ENCODE results near the gene TMBIM1. TPM values are rescaled to one million over a fixed set of nuclear protein-coding genes. Genes with fewer than 3 reads are reported as not detected.

Gene TMBIM1
- polyA plus RNA-seq, 1 of the 3 experiments (the other 2 are of a cell fraction): 7.8 TPM

GRCh38 chr2:218319813-218320365 is 27.6 kb upstream of the TMBIM1 start:
- Histone ChIP-seq H3K4me3 (ENCODE audit: low read depth in 2 of 2, low read length in 1 of 2) (no peak overlapping the region), H3K9ac (no peak overlapping the region), H3K36me3 (replicated peaks in 1 of 2; ENCODE audit: control insufficient read depth in 1 of 2, insufficient read depth in 2 of 2, low read length in 1 of 2) (no peaks in the 10 kb centered on the region), H3K27me3 (ENCODE audit: insufficient read depth) (no peaks in the 10 kb centered on the region), H2AFZ (ENCODE audit: low read depth) (no peak overlapping the region), H4K20me1 (ENCODE audit: insufficient read depth) (no peaks in the 10 kb centered on the region), H3K9me2 (no peaks in the 10 kb centered on the region), H3F3A (replicated peaks; ENCODE audit: insufficient read depth) (no peaks in the 10 kb centered on the region), H3K4me2 (no peak overlapping the region), H3K27ac (ENCODE audit: low read depth in 2 of 2, low read length in 1 of 2) (no peak overlapping the region), H3K9me3 (no peaks in the 10 kb centered on the region), H3K79me2 (ENCODE audit: insufficient read depth) (no peaks in the 10 kb centered on the region), H3K4me1 (ENCODE audit: control insufficient read depth in 1 of 2, insufficient read depth in 2 of 2, low read depth in 1 of 2, low read length in 1 of 2) (peaks cover 7 to 16% of the 10 kb centered on the region in 2 experiments; a peak in 2 of 4 replicates)
- WGBS (ENCODE audit: low lambda C conversion rate): 75% methylated on average over 6 of the region's 6 CpGs
- no peak for DNase-seq
- TF ChIP-seq RFX5 (IDR thresholded peaks at IDR 0.05; ENCODE audit: low read length) (no peak), REST (IDR thresholded peaks at IDR 0.05; ENCODE audit: low read depth, low read length) (no peak), TCF12 (IDR thresholded peaks at IDR 0.05) (no peak), MXI1 (IDR thresholded peaks at IDR 0.05; ENCODE audit: low read depth, low read length) (no peak), USF2 (IDR thresholded peaks at IDR 0.05; ENCODE audit: borderline replicate concordance, low read depth, low read length) (no peak)
- ChIA-PET CTCF (interaction anchor here (0.8 to 1.6 kb wide), 2 partner anchors 18 to 47 kb away, joined by 3 to 8 read pairs; no protein-coding TSS in a partner anchor), POLR2A (no interaction called here)

GRCh38 chr2:218318241-218318640 is 25.9 kb upstream of the TMBIM1 start:
- no peak overlapping the region for H3K27ac ChIP-seq (ENCODE audit: low read depth in 2 of 2, low read length in 1 of 2)
- H3K4me2 ChIP-seq: no peak overlapping the region
- no peak for TF ChIP-seq NFIC (IDR thresholded peaks at IDR 0.05; ENCODE audit: borderline replicate concordance)
- no peak for TF ChIP-seq EZH2phosphoT487 (IDR thresholded peaks at IDR 0.05; ENCODE audit: borderline replicate concordance, low read depth)
- no peak for TF ChIP-seq RXRA (IDR thresholded peaks at IDR 0.05; ENCODE audit: borderline replicate concordance, low read depth)
- no peak for TF ChIP-seq RAD21 (IDR thresholded peaks at IDR 0.05; ENCODE audit: low read length)
- TF ChIP-seq FOXM1 (IDR thresholded peaks at IDR 0.05; ENCODE audit: low read depth): no peak
- TF ChIP-seq JUND (IDR thresholded peaks at IDR 0.05): no peak
- no peak for TF ChIP-seq ZBTB33 (IDR thresholded peaks at IDR 0.05; ENCODE audit: borderline replicate concordance, low read depth)
- no peak for TF ChIP-seq RCOR1 (IDR thresholded peaks at IDR 0.05; ENCODE audit: low read length)
- TF ChIP-seq MXI1 (IDR thresholded peaks at IDR 0.05; ENCODE audit: low read depth, low read length): no peak
- no peak for TF ChIP-seq ELF1 (IDR thresholded peaks at IDR 0.05)
- no peak for TF ChIP-seq YY1 (IDR thresholded peaks at IDR 0.05; ENCODE audit: low read depth)
- TF ChIP-seq USF2 (IDR thresholded peaks at IDR 0.05; ENCODE audit: borderline replicate concordance, low read depth, low read length): no peak
- TF ChIP-seq PBX3 (IDR thresholded peaks at IDR 0.05): no peak
- TF ChIP-seq NRF1 (IDR thresholded peaks at IDR 0.05; ENCODE audit: low read depth, low read length): no peak
- TF ChIP-seq SIN3A (IDR thresholded peaks at IDR 0.05; ENCODE audit: borderline replicate concordance, low read depth, low read length): no peak
- no peak for TF ChIP-seq TAF1 (IDR thresholded peaks at IDR 0.05; ENCODE audit: borderline replicate concordance, low read depth, low read length)
- TF ChIP-seq FOXJ3 (CRISPR knock-in tag; IDR thresholded peaks at IDR 0.05): no peak
- no peak for TF ChIP-seq POLR2AphosphoS5 (IDR thresholded peaks at IDR 0.05; ENCODE audit: low read depth, low read length)

More at GRCh38 chr2:218318241-218318640, 25.9 kb upstream of the TMBIM1 start:
- Histone ChIP-seq H4K20me1 (ENCODE audit: insufficient read depth) (no peaks in the 10 kb centered on the region), H3K4me3 (ENCODE audit: low read depth in 2 of 2, low read length in 1 of 2) (no peak overlapping the region), H3K36me3 (replicated peaks in 1 of 2; ENCODE audit: control insufficient read depth in 1 of 2, insufficient read depth in 2 of 2, low read length in 1 of 2) (no peaks in the 10 kb centered on the region), H3K9me2 (no peaks in the 10 kb centered on the region), H3K79me2 (ENCODE audit: insufficient read depth) (no peaks in the 10 kb centered on the region), H3K27me3 (ENCODE audit: insufficient read depth) (no peaks in the 10 kb centered on the region), H3F3A (replicated peaks; ENCODE audit: insufficient read depth) (no peaks in the 10 kb centered on the region), H3K9me3 (no peaks in the 10 kb centered on the region), H3K4me1 (ENCODE audit: control insufficient read depth in 1 of 2, insufficient read depth in 2 of 2, low read depth in 1 of 2, low read length in 1 of 2) (peaks cover 0 to 7% of the 10 kb centered on the region in 2 experiments; a peak in 1 of 4 replicates), H3K9ac (no peak overlapping the region), H2AFZ (ENCODE audit: low read depth) (no peak overlapping the region)
- POLR2A ChIA-PET: no interaction called here
- CTCF ChIA-PET: no interaction called here
- DNase-seq: no peak
- 100% methylated on average over 6 of the region's 7 CpGs for WGBS (ENCODE audit: low lambda C conversion rate)
